Upper lobe of right lung (tissue), 1 donor: Measurements from ENCODE around the gene EXOSC7. TPM values are rescaled to one million over a fixed set of nuclear protein-coding genes. Genes with fewer than 3 reads are reported as not detected.

Experiments
- ATAC-seq: fragments of 200-7000 bp; cut with Tn5 transposase; one replicate; pipeline ENCODE4 v1.9.1; 2020; ENCODE audit warnings: mild to moderate bottlenecking, moderate library complexity
- DNase-seq: peaks from one replicate; pipeline ENCODE4 v3.0.0-alpha.2; 2020
- H3K27ac ChIP-seq: fragments of 200-600 bp; one replicate; pipeline ENCODE4 v1.8.0; 2022
- H3K27me3 ChIP-seq: fragments of 200-600 bp; one replicate; pipeline ENCODE4 v1.8.0; 2022; ENCODE audit warnings: mild to moderate bottlenecking
- H3K36me3 ChIP-seq: fragments of 200-600 bp; one replicate; pipeline ENCODE4 v1.8.0; 2022
- H3K4me1 ChIP-seq: fragments of 200-600 bp; one replicate; pipeline ENCODE4 v1.8.0; 2022
- H3K4me3 ChIP-seq: fragments of 200-600 bp; one replicate; pipeline ENCODE4 v1.8.0; 2022; ENCODE audit warnings: mild to moderate bottlenecking
- H3K9me3 ChIP-seq: fragments of 200-600 bp; one replicate; pipeline ENCODE4 v1.8.0; 2022
- CTCF ChIP-seq: fragments of 200-600 bp; IDR thresholded peaks from one replicate; pipeline ENCODE4 v1.8.0; 2022; ENCODE audit warnings: antibody characterized with exemption
- intact Hi-C: fragments of 100-400 bp; cut with DNase I; formaldehyde crosslinking; loops from one replicate; pipeline ENCODE4 v1.11.0; 2022
- total RNA-seq: library from RNA; stranded (reverse); fragmentation: NEBNext Ultra II Directional; extraction: Animal tissue kit (Norgen Biotek cat#: 25700); gene quantifications from one replicate; pipeline ENCODE4 v1.2.1, GENCODE V29; 2021
- donor health status: DM: no; HTN: yes; CAD: no; lungs with severe emphysema.

The EXOSC7 gene
- total RNA-seq, 1 donor from 2014 or later = 36.2 TPM

DNA sequence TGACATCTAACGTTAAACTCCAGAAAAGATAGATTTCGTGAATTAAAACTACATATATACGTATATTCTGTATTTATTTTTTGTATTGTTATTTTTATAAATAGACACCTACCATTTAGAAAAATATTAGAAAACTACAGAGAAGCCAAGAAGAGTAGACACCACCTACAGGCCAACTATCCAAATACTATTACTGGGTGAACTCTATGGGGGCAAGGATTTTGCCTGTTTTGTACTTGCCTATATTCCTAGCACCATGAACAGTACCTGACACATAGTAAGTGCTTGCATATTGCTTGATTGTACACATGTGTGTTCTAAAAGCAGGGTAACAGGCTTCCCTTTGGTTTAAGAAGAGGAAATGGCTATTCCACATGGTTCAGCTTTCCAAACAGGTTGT is 25.7 kb downstream of the EXOSC7 start:
- Histone ChIP-seq H3K36me3 (peaks cover 67% of the 10 kb centered on the region), H3K27me3 (no peaks in the 10 kb centered on the region), H3K27ac (no peak overlapping the region), H3K4me1 (no peaks in the 10 kb centered on the region), H3K4me3 (no peak overlapping the region), H3K9me3 (no peaks in the 10 kb centered on the region)
- TF ChIP-seq CTCF = no peak
- intact Hi-C loops = no loop called here
- no peak for ATAC-seq
- no peak for DNase-seq

GRCh38 chr3:45002139-45002660 is 26.2 kb downstream of the EXOSC7 start:
- no peaks in the 10 kb centered on the region for H3K9me3 ChIP-seq
- no peak for TF ChIP-seq CTCF
- no peak overlapping the region for H3K4me3 ChIP-seq
- H3K27me3 ChIP-seq = no peaks in the 10 kb centered on the region
- ATAC-seq (no peak), DNase-seq (no peak)
- no peak overlapping the region for H3K27ac ChIP-seq
- peaks cover 67% of the 10 kb centered on the region for H3K36me3 ChIP-seq
- H3K4me1 ChIP-seq = no peaks in the 10 kb centered on the region
- intact Hi-C loops = no loop called here

DNA sequence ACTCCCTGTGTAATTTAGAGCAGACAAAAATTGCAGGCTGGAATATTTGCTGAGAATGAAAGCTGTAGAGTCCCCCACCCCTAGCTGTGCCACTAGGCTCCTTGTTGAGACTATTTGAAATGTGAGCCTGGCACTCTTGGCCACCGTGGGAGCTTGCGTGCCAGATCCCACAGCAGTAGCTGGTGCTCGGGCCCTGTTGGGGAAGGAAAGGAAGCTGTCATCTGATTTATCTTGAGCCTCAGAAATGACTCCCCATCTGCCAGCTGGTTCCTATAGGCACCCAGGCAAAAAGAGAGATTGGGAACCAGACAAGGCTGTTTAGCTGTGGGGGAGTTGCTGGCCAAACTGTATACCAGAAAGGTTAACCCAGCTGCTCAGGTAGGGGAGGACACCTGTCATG is 26.7 kb downstream of the EXOSC7 start:
- no peak for TF ChIP-seq CTCF
- DNase-seq (no peak), ATAC-seq (no peak)
- Histone ChIP-seq H3K4me3 (no peak overlapping the region), H3K27ac (no peak overlapping the region), H3K9me3 (no peaks in the 10 kb centered on the region), H3K36me3 (peaks cover 67% of the 10 kb centered on the region), H3K4me1 (no peaks in the 10 kb centered on the region), H3K27me3 (no peaks in the 10 kb centered on the region)
- intact Hi-C loops = no loop called here

- no peaks in the 10 kb centered on the region for H3K27me3 ChIP-seq
- H3K36me3 ChIP-seq = peaks cover 63% of the 10 kb centered on the region
- TF ChIP-seq CTCF = no peak
- no peak for DNase-seq
- no peak overlapping the region for H3K4me3 ChIP-seq
- no peaks in the 10 kb centered on the region for H3K9me3 ChIP-seq
- ATAC-seq = no peak
- intact Hi-C loops = no loop called here
- H3K27ac ChIP-seq = no peak overlapping the region
- H3K4me1 ChIP-seq = no peaks in the 10 kb centered on the region
Observed at GRCh38 chr3:45003406-45003805, 27.4 kb downstream of the EXOSC7 start.

GRCh38 chr3:45003859-45004258 is 27.8 kb downstream of the EXOSC7 start:
- no peak for TF ChIP-seq CTCF
- ATAC-seq = no peak
- Histone ChIP-seq H3K27me3 (no peaks in the 10 kb centered on the region), H3K9me3 (no peaks in the 10 kb centered on the region), H3K4me1 (no peaks in the 10 kb centered on the region), H3K27ac (no peak overlapping the region), H3K36me3 (peaks cover 58% of the 10 kb centered on the region), H3K4me3 (no peak overlapping the region)
- intact Hi-C loops = no loop called here
- DNase-seq = no peak

- no peaks in the 10 kb centered on the region for H3K27me3 ChIP-seq
- H3K4me1 ChIP-seq = peaks cover 21% of the 10 kb centered on the region
- intact Hi-C loops = no loop called here
- no peak for ATAC-seq
- H3K27ac ChIP-seq = no peak overlapping the region
- no peak for TF ChIP-seq CTCF
- no peaks in the 10 kb centered on the region for H3K9me3 ChIP-seq
- no peak overlapping the region for H3K4me3 ChIP-seq
- no peak for DNase-seq
- peaks cover 30% of the 10 kb centered on the region for H3K36me3 ChIP-seq
Observed at GRCh38 chr3:45007091-45007490, 31.0 kb downstream of the EXOSC7 start.
